DOHH2 (cell line): Measurements from ENCODE around the gene EIF5A2.
"Not testable (repeated sequence)": the region's sequence is repeated elsewhere in the genome, so short reads cannot be mapped to it uniquely, and the experiment has no call there.

ENCODE experiments used
- CTCF ChIP-seq: fragments of 200-600 bp; sonication (generic); IDR thresholded peaks from one replicate; pipeline ENCODE4 v1.5.1; 2014; ENCODE audit warnings: antibody characterized with exemption, mild to moderate bottlenecking, low read depth, low read length; ENCODE audit not compliant: poor library complexity, severe bottlenecking
- EZH2phosphoT487 ChIP-seq: fragments of 200-600 bp; sonication (generic); IDR thresholded peaks from 2 replicates; pipeline ENCODE4 v1.6.1; 2017; ENCODE audit warnings: borderline replicate concordance, mild to moderate bottlenecking, antibody characterized with exemption, low read length, moderate library complexity, mixed read lengths

- TF ChIP-seq CTCF, EZH2phosphoT487: not testable (repeated sequence)
These were observed 29.7 kb downstream of the EIF5A2 start for GRCh38 chr3:170878688-170879087.
